Glomerular visceral epithelial cell (primary cell): ENCODE measurements around the gene CCDC27.

Source experiments
- DNase-seq: peaks from one replicate; pipeline ENCODE4 v3.0.0-alpha.2; 2016; ENCODE audit errors: extremely low spot score

Gene CCDC27

DNA sequence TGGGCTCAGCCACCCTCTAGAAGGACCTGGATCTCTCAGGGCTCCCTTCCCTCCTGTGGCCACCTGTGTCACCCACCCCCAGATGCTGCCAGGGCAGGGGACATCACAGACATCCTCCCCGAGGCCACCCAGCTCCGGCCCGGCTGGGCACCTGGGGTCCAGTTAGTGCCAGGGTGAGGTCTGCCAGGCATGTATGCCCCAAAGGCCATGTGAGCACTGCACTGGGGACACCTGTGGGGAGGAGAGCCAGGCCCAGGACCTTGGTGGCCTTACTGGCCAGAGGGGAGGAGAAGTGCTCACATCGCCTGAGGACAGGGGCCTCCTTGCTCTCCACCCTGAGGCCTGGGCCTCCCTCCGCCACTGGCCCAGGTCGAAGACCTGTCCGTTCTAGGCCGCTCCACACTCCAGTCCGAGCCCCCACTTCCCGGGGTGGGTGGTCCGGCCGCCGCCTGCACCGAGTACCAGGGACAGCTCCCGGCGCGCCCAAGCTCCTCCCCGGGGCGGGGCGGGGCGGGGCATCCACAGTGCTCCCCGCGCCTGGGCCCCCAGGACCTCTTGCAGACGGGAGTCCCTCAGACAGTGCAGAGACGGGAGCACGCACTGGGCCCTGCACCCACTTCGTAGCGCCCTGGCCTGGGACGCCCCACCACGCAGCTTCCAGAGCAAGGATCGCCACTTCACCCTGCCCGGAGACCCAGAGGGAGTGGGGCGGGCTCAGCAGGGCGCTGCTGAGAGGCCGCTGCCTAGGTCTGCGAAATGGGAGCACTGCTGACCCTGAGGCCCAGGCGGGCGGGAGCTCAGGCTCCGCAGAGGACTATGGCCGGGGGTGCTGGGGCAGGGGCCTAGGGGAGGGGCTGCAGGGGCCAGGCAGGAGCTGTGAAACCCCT, 34.3 kb upstream of the CCDC27 start:
- DNase-seq, result no peak

DNA sequence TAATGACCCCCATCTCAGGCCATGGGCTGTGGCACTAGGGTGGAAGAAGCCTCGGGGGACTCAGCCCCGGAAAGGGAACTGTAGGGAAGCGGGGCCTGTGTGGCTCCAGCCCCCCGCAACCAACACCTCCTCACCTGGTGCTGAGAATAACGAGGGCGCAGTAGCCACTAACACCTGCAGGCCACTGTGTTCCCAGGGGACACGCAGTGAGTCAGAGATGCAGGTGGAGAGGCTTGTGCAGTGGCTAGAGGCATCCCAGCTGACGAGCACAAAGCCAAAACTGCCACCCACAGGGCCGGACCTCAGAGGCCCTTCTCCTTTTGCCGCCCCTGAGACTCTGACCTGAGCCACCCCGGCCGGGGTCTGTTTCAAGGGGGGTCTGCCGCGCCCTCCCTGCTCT, 33.5 kb upstream of the CCDC27 start:
- DNase-seq, result no peak

DNA sequence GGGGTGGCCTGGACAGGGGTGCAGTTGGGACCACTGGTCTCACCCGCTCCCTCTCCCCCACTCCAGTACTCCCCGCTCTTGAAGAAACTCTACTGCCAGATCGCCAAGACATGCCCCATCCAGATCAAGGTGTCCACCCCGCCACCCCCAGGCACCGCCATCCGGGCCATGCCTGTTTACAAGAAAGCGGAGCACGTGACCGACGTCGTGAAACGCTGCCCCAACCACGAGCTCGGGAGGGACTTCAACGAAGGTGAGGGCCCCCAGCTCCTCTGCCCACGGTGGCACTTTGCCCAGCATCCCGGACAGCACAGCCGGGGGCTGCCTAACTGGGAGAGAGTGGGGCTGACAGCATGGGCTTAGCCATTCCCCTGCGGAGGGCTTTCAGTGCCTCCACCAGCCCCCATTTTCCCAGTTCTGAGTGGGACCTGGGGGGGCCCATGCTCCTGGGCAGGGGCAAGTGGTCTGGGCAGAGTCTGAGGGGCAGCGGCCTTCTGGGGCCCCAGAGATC, 30.2 kb upstream of the CCDC27 start:
- DNase-seq, result no peak

GRCh38 chr1:3722846-3723245, 29.4 kb upstream of the CCDC27 start:
- no peak for DNase-seq

GRCh38 chr1:3724416-3725030, 27.7 kb upstream of the CCDC27 start:
- DNase-seq, result peak; percentile 66

GRCh38 chr1:3725366-3725765, 26.9 kb upstream of the CCDC27 start:
- DNase-seq, result no peak

- DNase-seq, result peak; percentile 23
These were observed 25.0 kb upstream of the CCDC27 start for GRCh38 chr1:3727042-3727824.

DNA sequence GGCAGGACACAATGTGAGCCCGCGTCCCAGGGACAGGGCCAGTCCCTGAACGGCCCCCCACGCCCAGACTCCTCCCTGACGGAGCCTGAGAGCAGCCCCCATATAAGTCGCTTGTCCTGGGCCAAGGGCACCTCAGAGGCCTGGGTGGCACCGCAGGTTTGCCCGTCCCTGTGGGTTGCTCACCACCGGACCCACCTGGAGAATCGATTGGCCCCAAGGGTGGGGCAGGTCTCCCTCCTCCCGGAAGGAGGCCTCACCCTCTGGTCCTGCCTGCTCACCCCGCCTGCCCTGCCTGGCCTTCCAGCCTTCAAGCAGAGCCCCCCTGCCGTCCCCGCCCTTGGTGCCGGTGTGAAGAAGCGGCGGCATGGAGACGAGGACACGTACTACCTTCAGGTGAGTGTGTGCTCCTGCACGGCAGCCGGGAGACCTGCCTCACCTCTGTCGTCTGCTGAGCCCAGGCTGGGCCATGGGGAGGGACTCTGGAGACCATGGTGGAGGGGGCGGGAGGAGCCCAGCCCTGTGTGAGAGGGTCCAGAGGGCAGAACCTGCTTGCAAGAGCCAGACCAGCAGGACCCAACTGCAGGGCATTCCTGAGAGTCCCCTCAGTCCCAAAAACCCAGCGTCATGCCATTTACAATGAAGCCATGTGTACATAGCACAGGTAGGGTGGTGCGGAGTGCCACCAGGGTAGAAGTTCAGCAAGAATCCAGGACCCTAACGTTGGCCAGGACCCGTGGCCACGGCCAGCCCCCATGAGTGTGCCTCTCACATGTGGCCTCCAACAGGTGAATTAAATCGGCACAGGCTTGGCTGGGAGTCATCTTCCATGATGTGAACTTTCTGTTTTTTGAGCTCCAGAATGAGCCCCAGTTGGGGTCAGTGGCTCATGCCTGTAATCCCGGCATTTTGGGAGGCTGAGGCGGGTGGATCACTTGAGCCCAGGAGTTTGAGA, 24.1 kb upstream of the CCDC27 start:
- no peak for DNase-seq

- no peak for DNase-seq
These were observed 22.4 kb upstream of the CCDC27 start for GRCh38 chr1:3729594-3730542.

GRCh38 chr1:3730543-3731247, 21.6 kb upstream of the CCDC27 start:
- no peak for DNase-seq

GRCh38 chr1:3731583-3732433, 20.4 kb upstream of the CCDC27 start:
- DNase-seq, result no peak

DNA sequence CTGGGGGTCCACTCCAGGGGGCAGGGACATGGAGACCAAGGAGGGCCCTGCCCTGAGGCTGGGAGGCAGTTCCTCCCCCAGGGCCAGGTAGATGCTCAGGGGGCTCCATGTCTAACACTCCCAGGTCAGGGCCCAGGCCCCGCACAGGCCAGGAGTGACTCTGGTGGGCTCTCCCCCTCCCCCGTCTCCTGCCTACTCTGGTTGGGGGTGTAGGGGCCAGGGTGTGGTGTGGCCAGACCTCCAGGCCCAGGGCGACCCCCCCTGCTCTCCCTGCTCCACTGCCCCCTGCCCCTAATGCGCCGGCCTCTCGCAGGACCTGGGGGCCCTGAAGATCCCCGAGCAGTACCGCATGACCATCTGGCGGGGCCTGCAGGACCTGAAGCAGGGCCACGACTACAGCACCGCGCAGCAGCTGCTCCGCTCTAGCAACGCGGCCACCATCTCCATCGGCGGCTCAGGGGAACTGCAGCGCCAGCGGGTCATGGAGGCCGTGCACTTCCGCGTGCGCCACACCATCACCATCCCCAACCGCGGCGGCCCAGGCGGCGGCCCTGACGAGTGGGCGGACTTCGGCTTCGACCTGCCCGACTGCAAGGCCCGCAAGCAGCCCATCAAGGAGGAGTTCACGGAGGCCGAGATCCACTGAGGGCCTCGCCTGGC, 19.7 kb upstream of the CCDC27 start:
- DNase-seq, result no peak

DNA sequence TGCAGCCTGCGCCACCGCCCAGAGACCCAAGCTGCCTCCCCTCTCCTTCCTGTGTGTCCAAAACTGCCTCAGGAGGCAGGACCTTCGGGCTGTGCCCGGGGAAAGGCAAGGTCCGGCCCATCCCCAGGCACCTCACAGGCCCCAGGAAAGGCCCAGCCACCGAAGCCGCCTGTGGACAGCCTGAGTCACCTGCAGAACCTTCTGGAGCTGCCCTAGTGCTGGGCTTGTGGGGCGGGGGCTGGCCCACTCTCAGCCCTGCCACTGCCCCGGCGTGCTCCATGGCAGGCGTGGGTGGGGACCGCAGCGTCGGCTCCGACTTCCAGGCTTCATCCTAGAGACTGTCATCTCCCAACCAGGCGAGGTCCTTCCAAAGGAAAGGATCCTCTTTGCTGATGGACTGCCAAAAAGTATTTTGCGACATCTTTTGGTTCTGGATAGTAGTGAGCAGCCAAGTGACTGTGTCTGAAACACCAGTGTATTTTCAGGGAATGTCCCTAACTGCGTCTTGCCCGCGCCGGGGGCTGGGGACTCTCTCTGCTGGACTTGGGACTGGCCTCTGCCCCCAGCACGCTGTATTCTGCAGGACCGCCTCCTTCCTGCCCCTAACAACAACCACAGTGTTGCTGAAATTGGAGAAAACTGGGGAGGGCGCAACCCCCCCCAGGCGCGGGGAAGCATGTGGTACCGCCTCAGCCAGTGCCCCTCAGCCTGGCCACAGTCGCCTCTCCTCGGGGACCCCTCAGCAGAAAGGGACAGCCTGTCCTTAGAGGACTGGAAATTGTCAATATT, 19.0 kb upstream of the CCDC27 start:
- DNase-seq, result no peak

- no peak for DNase-seq
These were observed 18.2 kb upstream of the CCDC27 start for GRCh38 chr1:3733883-3734589.

GRCh38 chr1:3734602-3735001, 17.6 kb upstream of the CCDC27 start:
- no peak for DNase-seq

DNA sequence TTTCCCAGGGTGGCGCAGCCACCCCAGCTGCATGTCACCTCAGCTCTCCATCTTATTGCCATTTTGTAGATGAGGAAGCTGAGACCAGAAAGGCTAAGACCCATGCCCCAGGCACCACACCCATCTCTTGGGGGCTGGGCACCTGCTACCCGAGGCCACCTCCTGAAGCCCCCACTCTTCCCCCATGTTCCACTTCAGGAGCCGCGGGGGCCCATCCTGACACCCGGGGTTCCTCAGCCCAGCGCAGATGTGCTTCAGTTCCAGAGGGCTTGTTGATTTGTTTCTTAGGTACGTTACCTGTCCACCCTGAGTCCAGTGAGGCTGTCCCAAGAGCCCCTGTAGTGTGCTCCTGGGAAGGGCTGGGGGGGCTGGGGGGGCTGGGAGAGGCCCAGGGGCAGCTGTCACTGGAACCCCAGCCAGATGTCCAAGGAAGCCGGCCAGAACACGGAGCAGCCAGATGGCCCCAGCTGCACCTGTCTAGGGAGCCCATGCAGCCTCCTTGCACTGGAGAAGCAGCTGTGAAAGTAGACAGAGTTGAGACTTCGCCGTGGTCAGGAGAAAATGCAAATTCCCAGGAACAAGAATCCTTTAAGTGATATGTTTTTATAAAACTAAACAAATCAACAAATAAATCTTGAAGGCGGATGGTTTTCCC, 17.1 kb upstream of the CCDC27 start:
- no peak for DNase-seq
